GM12878 (cell line): ENCODE data around the gene ALCAM.

Experiments used
- CTCF ChIP-seq, 3 experiments: IDR thresholded peaks in 2 of 3; conservative IDR thresholded peaks in 1 of 3; 2 replicates each; pipeline ENCODE4 v1.5.1; 2011; ENCODE audit warnings: low read depth in 3 of 3, low read length in 3 of 3, mild to moderate bottlenecking in 3 of 3, control low read depth in 2 of 3, moderate library complexity in 2 of 3, inconsistent platforms in 1 of 3, mixed read lengths in 1 of 3; ENCODE audit not compliant: control insufficient read depth in 2 of 3, insufficient read depth in 1 of 3; ENCODE audit errors: extremely low read depth in 1 of 3
- POLR2A ChIP-seq: IDR thresholded peaks from 2 replicates; pipeline ENCODE4 v1.6.1; 2011; ENCODE audit warnings: low read depth, mild to moderate bottlenecking, low read length
- POLR2AphosphoS2 ChIP-seq: IDR thresholded peaks from 2 replicates; pipeline ENCODE4 v1.6.1; 2011; ENCODE audit warnings: low read depth, mild to moderate bottlenecking, low read length, improper control_type of control experiment, moderate library complexity
- RELA ChIP-seq: fragments of 450-650 bp; IDR thresholded peaks from 2 replicates; pipeline ENCODE4 v1.8.0; 2014; ENCODE audit warnings: borderline replicate concordance; ENCODE audit not compliant: partially characterized antibody
- ZNF687 ChIP-seq: fragments of 450-650 bp; IDR thresholded peaks from 2 replicates; pipeline ENCODE4 v1.6.1; 2017; ENCODE audit warnings: mild to moderate bottlenecking, moderate library complexity

DNA sequence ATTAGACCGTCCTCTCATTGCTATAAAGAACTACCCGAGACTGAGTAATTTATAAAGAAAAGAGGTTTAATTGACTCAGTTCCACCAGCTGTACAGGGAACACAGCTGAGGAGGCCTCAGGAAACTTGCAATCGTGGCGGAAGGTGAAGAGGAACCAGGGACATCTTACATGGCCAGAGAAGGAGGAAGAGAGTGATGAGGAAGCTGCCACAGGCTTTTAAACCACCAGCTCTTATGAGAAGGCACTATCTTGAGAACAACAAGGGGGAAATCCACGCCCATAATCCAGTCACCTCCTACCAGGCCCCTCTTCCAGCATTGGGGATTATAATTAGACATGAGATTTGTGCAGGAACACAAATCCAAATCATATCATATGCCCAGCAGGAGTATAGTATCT, 138.5 kb downstream of the ALCAM start:
- TF ChIP-seq CTCF (IDR thresholded peaks at IDR 0.05 in 2 of 3, conservative IDR thresholded peaks at IDR 0.05 in 1 of 3; ENCODE audit: control insufficient read depth in 2 of 3, extremely low read depth in 1 of 3, insufficient read depth in 1 of 3, low read depth in 3 of 3, low read length in 3 of 3): no peak
- TF ChIP-seq POLR2A: no peak
- TF ChIP-seq RELA: no peak
- TF ChIP-seq ZNF687: no peak
- TF ChIP-seq POLR2AphosphoS2: no peak
